Activated naive CD4-positive, alpha-beta T cell treated with anti-CD3 and anti-CD28 coated beads, Interleukin-2, amount 50 U/mL, for 72 hours (primary cell): ENCODE results near the gene PRCD. TPM values are rescaled to one million over a fixed set of nuclear protein-coding genes. Genes with fewer than 3 reads are reported as not detected.

Source experiments
- ATAC-seq, 2 donors: fragments of 150-1000 bp; cut with Tn5 transposase; 2 replicates each; pipeline ENCODE4 v1.10.0; 2021; ENCODE audit warnings: mild to moderate bottlenecking in 2 of 2, moderate library complexity in 2 of 2
- DNase-seq, 2 donors: peaks; one replicate each; pipeline ENCODE4 v3.0.0; 2021 to 2022; ENCODE audit warnings: low spot score in 2 of 2
- H3K27ac Mint-ChIP-seq, 2 donors: one replicate each; pipeline ENCODE4 v1.8.0; 2022; ENCODE audit warnings: mild to moderate bottlenecking in 2 of 2, mixed read lengths in 2 of 2
- H3K36me3 Mint-ChIP-seq, 2 donors: one replicate each; pipeline ENCODE4 v1.8.0; 2022; ENCODE audit warnings: mixed read lengths in 2 of 2
- H3K9me3 Mint-ChIP-seq, 2 donors: one replicate each; pipeline ENCODE4 v1.8.0; 2022; ENCODE audit warnings: mixed read lengths in 2 of 2
- total RNA-seq, 2 donors: library from RNA; stranded (reverse); gene quantifications; one replicate each; pipeline ENCODE4 v1.2.3, GENCODE V29; 2022

The PRCD gene
- total RNA-seq, 2 donors from 2014 or later: not detected

DNA sequence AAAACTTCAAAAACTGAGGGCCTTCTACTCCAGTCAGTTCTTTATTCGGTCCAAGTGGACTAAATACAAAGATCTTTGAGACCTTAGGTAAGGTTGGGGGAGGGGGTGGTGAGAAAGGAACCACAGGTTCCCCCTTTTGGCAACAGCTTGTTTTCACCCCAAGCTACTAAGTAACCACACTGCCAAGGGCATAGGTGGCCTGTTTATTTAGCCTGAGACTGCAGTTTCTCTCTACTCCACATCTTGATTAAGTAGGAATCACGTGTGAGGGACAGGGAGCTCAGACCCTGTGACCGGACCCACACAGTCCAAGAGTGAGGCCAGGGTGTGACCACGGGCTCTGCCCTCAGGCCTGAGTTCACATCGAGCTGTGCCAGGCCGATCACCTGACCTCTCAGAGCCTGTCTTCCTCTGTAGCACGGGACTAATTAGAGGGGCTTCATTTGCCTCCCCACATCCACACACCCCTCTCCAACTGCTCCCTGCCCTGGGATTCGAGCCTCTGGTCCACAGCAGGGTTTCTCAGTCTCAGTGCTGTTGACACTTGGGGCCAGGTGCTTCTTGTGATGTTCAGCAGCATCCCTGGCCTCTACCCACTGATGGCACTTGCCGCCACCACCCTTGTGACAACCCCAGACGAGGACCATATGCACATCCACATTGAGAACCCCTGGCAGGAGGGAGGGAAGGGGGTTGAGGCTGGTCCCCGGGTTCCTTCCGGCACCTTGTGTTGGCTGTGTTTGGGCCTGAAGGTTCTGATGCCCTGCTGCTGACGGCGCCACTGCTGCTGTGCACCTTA is 28.0 kb downstream of the PRCD start:
- peak overlapping the region in 1 of 2 donors; percentile 4 for H3K27ac Mint-ChIP-seq
- ATAC-seq (peak; percentile 5 to 25), DNase-seq (no peak)
- no peaks in the 10 kb centered on the region for H3K9me3 Mint-ChIP-seq
- H3K36me3 Mint-ChIP-seq: peaks cover 13 to 26% of the 10 kb centered on the region in 2 donors

DNA sequence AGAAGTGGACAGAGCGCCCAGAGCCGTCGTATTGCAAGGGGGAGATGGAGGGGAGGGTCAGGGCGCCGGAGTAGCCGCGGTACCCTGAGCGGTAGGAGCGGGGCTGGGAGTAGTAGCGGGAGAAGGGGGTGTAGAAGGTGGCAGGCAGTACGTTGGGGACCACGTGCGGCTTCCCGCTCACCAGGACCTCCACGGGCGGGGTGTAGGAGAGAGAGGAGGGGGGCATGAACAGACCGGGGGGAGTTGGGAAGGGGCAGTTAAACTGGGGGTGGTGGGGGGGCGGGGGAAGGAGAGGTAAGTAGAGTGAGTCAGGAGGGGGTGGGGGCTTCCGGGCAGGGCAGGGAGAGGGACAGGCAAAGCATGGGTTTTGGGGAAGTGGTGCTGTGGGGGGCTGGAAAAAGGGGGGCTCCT is 29.0 kb downstream of the PRCD start:
- H3K27ac Mint-ChIP-seq: no peak overlapping the region

GRCh38 chr17:76569607-76570279 is 29.9 kb downstream of the PRCD start:
- DNase-seq (no peak), ATAC-seq (peak in 1 of 2 donors; percentile 4)
- Mint-ChIP-seq H3K36me3 (peaks cover 10 to 16% of the 10 kb centered on the region in 2 donors), H3K27ac (peak overlapping the region in 1 of 2 donors; percentile 73), H3K9me3 (no peaks in the 10 kb centered on the region)

More for the DNA sequence above, 29.0 kb downstream of the PRCD start:
- H3K9me3 Mint-ChIP-seq: no peaks in the 10 kb centered on the region
- DNase-seq: no peak
- ATAC-seq: no peak
- H3K36me3 Mint-ChIP-seq: peaks cover 10 to 22% of the 10 kb centered on the region in 2 donors

GRCh38 chr17:76570457-76570856 is 30.6 kb downstream of the PRCD start:
- DNase-seq (no peak), ATAC-seq (no peak)
- no peaks in the 10 kb centered on the region for H3K9me3 Mint-ChIP-seq
- H3K27ac Mint-ChIP-seq: no peak overlapping the region
- H3K36me3 Mint-ChIP-seq: peaks cover 7 to 11% of the 10 kb centered on the region in 2 donors

DNA sequence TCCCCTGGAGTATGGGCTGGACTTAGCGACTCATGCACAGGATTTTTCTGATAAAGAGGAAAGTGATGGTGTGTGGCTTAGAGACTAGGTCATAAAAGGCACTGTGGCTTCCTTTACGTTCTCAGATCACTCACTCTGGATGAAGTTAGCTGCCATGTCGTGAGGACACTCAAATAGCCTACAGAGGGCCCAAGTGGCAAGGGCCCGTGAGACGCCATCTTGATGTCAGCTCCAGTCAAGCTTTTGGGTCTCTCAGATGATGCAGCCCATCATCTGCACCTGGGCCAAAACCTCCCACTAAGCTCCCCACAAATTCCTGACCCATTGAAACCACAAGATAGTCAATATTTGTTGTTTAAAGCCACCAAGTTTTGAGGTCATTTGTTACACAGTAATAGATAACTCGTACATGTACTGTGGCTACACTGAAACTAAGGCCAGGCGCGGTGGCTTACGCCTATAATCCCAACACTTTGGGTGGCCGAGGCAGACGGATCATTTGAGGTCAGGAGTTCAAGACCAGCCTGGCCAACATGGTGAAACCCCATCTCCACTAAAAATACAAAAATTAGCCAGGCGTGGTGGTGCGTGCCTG is 31.1 kb downstream of the PRCD start:
- peak in 1 of 2 donors; percentile 17 for ATAC-seq
- H3K27ac Mint-ChIP-seq: no peak overlapping the region
- DNase-seq: no peak
- H3K36me3 Mint-ChIP-seq: peaks cover 2 to 6% of the 10 kb centered on the region in 2 donors
- no peaks in the 10 kb centered on the region for H3K9me3 Mint-ChIP-seq

GRCh38 chr17:76572201-76572910 is 32.5 kb downstream of the PRCD start:
- no peaks in the 10 kb centered on the region for H3K36me3 Mint-ChIP-seq
- no peaks in the 10 kb centered on the region for H3K9me3 Mint-ChIP-seq
- H3K27ac Mint-ChIP-seq: no peak overlapping the region
- ATAC-seq (no peak), DNase-seq (no peak)

GRCh38 chr17:76573096-76573495 is 33.3 kb downstream of the PRCD start:
- Mint-ChIP-seq H3K9me3 (no peaks in the 10 kb centered on the region), H3K36me3 (no peaks in the 10 kb centered on the region), H3K27ac (peak overlapping the region in 1 of 2 donors; percentile 89)
- ATAC-seq: no peak
- no peak for DNase-seq

DNA sequence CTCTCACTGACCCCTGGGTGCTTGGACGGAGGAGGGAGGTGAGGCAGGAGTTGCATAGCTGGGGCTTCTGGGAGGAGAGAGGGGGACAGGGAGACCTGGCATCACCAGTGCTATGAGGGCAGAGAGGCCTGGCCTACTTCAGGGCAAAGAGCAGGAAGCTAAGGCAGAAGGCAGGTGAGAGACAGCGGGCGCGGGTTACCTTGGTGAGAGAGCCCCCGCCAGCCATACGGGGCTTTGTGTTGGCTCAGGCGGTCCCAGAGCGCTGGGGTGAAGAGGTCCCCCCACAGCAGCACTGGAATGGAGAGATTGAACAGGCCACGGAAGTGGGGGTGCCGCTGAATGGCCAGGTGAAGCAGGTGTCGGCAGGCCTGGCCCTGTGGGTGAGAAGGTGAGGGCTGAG is 34.3 kb downstream of the PRCD start:
- ATAC-seq: no peak
- Mint-ChIP-seq H3K36me3 (no peaks in the 10 kb centered on the region), H3K9me3 (no peaks in the 10 kb centered on the region), H3K27ac (peak overlapping the region in 1 of 2 donors; percentile 88)
- DNase-seq: no peak

GRCh38 chr17:76575570-76575969 is 35.7 kb downstream of the PRCD start:
- Mint-ChIP-seq H3K36me3 (no peaks in the 10 kb centered on the region), H3K9me3 (no peaks in the 10 kb centered on the region), H3K27ac (no peak overlapping the region)
- DNase-seq: no peak
- no peak for ATAC-seq

GRCh38 chr17:76576189-76576588 is 36.3 kb downstream of the PRCD start:
- no peaks in the 10 kb centered on the region for H3K36me3 Mint-ChIP-seq
- H3K27ac Mint-ChIP-seq: no peak overlapping the region
- DNase-seq: no peak
- no peak for ATAC-seq
- H3K9me3 Mint-ChIP-seq: no peaks in the 10 kb centered on the region

DNA sequence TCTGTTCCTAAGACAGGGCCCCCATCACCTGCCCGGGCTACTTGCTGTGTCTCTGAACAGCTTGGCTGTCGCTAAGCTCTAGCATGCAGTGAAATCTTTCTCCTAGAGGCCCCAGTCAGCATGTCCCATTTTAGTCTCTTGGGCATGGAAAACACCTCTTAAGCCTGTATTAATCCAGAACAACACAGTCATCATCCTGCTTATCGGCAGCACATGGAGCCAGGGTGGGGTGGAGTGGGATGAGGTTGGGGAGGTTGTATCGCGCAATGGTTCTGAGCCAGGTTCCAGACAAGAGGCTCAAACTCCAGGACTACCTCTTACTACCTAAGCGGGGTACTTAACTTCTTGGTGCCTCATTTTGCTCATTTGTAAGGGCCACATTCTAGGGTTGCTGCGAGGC is 38.0 kb downstream of the PRCD start:
- no peak for ATAC-seq
- Mint-ChIP-seq H3K36me3 (no peaks in the 10 kb centered on the region), H3K9me3 (no peaks in the 10 kb centered on the region), H3K27ac (no peak overlapping the region)
- DNase-seq: no peak

DNA sequence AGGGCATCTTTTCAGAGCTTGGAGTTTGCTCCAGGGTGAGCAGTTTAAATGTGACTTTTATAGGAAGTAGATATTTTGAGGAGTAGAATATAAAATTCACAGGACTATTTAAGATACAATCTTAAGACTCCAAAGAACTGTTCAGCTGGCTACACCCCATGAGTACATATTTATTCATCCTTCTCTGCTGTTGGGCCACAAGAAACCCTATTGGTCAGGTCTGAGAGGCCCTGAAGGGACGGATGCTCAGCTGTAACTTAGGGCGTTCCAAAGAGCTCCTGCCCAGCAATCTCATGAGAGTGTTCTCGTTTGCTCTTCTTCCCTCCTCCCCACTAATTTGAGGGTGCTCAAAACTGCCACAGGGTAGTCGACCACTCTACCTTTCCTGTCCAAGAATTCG is 38.5 kb downstream of the PRCD start:
- Mint-ChIP-seq H3K9me3 (no peaks in the 10 kb centered on the region), H3K27ac (no peak overlapping the region), H3K36me3 (no peaks in the 10 kb centered on the region)
- DNase-seq (no peak), ATAC-seq (no peak)

- Mint-ChIP-seq H3K27ac (no peak overlapping the region), H3K9me3 (no peaks in the 10 kb centered on the region), H3K36me3 (no peaks in the 10 kb centered on the region)
- peak; percentile 46 to 67 for ATAC-seq
- DNase-seq: no peak
Observed at GRCh38 chr17:76579281-76579680, 39.4 kb downstream of the PRCD start.

DNA sequence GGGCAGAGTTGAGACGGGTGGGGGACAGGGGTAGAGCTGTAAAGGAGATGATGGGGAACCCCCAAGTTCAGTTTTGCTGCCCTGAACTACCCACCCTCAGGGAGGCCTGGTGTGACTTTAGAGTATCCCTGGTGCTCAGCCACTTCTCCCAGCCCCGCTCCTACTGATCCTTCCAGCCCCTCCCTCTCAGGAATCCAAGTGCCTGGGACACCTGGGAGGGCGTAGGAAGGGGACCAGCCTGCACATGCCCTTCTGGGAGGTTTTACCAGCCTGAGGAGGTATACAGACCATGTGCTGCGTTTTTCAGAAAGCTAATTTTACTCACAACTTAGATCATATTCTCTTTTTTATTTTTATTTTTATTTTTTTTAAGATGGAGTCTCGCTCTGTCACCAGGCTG is 41.7 kb downstream of the PRCD start:
- ATAC-seq (no peak), DNase-seq (no peak)
- no peaks in the 10 kb centered on the region for H3K9me3 Mint-ChIP-seq
- H3K27ac Mint-ChIP-seq: no peak overlapping the region
- H3K36me3 Mint-ChIP-seq: no peaks in the 10 kb centered on the region

GRCh38 chr17:76582660-76583059 is 42.8 kb downstream of the PRCD start:
- Mint-ChIP-seq H3K27ac (no peak overlapping the region), H3K36me3 (peaks cover 0 to 6% of the 10 kb centered on the region in 2 donors), H3K9me3 (no peaks in the 10 kb centered on the region)
- no peak for ATAC-seq
- DNase-seq: no peak

DNA sequence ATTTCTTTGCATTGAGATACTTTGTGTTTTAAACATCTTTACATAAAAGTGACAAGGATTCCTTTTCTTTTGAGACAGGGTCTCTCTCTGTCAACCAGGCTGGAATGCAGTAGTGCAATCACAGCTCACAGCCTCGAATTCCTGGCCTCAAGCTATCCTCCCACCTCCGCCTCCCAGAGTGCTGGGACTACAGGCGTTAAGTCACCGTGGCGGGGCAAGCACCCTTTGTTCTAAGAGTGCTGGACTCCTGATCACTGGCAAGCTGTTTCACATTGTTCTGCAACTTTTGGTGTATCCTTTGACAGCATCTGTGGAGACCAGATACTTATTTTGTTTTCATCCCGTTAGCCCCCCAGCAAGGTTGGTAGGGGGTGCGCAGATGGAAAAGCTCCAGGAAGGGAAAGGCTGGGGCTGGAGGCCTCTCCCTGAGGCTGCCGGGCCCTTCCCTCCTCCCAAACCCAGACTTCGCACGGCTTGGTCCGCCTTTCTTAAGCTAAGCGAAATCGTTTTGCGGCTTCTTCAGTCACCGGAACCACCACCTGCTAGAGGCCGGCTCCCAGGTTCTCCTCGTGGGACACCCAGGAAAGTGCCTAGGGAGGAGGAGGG is 44.7 kb downstream of the PRCD start:
- DNase-seq: no peak
- Mint-ChIP-seq H3K36me3 (peaks cover 0 to 18% of the 10 kb centered on the region in 2 donors), H3K9me3 (no peaks in the 10 kb centered on the region), H3K27ac (no peak overlapping the region)
- peak in 1 of 2 donors; percentile 2 for ATAC-seq
